ENCODE measurements around the gene SON.

- TF ChIP-seq CTCF (IDR thresholded peaks at IDR 0.05) (no peak), POLR2A (IDR thresholded peaks at IDR 0.05; ENCODE audit: low read depth) (no peak), POLR2AphosphoS5 (IDR thresholded peaks at IDR 0.05) (no peak), EP300 (IDR thresholded peaks at IDR 0.05) (no peak)
These were observed 32.0 kb upstream of the SON start for GRCh38 chr21:33510826-33511225.

All from esophagus muscularis mucosa (tissue), 4 donors.